GM18870 (cell line): ENCODE measurements around the gene CD96.
A peak's percentile ranks its signal among the peaks of the same experiment; 100 is the strongest.
"Not testable (repeated sequence)": the region's sequence is repeated elsewhere in the genome, so short reads cannot be mapped to it uniquely, and the experiment has no call there.

Source experiments
- ATAC-seq: cut with Tn5 transposase; IDR thresholded peaks from one replicate; pipeline ENCODE4 v1.9.1; 2021; ENCODE audit warnings: moderate library complexity; ENCODE audit not compliant: unreplicated experiment

CD96 gene, protein sequence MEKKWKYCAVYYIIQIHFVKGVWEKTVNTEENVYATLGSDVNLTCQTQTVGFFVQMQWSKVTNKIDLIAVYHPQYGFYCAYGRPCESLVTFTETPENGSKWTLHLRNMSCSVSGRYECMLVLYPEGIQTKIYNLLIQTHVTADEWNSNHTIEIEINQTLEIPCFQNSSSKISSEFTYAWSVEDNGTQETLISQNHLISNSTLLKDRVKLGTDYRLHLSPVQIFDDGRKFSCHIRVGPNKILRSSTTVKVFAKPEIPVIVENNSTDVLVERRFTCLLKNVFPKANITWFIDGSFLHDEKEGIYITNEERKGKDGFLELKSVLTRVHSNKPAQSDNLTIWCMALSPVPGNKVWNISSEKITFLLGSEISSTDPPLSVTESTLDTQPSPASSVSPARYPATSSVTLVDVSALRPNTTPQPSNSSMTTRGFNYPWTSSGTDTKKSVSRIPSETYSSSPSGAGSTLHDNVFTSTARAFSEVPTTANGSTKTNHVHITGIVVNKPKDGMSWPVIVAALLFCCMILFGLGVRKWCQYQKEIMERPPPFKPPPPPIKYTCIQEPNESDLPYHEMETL

DNA sequence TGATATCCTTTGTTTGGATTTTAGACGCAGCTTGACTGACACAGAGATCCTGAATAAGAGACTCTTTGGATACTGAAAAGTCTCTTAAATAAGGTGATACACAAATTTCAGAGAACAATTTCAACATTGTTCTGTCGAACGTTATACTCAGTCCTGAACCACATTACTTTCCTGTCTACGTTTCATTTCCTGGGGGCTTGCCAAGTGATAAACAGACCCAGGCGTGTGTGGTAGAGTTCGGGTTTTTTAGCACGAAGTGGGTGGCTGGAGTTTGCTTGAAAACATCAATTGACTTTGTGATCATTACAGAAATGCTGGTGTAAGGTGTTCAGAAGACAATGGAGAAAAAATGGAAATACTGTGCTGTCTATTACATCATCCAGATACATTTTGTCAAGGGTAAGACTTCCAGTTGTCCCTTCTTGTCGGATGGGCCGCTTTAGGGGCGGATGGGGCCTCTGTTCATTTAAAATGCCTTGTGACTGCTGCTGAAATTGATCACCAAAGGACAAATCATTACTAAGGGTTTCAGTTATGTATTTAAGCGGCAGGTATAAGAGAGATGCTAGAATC lies at the start of gene CD96:
TSS of gene CD96 (plus strand) at position 287 of the 573 bp plus-strand sequence. CDS start at position 339, 52 bp downstream.
- peak; percentile 36 for ATAC-seq

DNA sequence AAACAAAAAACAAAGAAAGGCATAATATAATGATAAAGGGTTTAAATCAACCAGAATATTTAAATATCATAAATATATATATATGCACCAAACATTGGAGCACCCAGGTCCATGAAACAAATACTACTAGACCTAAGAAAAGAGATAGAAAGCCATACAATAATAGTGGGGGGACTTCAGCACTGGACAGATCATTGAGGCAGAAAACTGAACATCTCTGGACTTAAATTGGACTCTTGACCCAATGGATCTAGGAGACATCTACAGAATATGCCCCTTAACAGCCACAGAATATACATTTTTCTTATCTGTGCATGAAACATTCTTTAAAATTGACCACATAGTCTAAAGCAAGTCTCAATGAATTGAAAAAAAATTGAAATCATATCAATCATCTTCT lies 48.7 kb upstream of the CD96 start:
- ATAC-seq: no peak

DNA sequence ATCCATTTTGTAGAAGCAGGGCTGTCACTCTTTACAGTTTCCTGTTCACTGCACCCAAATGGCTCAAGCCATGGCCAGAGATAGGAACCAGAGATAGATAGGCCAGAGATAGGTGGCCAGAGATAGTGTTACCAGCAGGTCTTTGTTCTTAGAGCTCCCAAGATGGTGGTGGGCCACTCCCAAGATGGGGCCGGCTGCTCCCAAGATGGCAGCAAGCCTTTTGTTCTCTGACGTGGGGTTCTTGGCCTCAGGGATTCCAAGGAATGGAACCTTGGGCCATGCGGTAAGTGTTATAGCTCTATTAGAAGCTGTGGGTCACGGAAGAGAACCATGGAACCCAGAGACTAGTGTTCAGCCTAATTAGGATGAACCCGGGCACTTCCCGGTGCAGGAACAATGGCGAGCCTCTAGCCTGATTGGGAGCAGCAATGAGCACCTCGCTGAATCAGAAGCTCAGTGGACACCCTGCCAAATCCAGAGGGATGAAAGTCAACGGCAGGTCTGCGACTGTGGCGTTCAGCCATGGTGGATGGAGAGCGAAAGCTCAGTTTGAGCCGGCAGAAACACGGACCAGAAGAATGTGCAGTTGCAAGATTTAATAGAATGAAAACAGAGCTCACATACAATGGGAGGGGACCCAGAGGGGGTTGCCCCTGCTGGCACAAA lies 45.0 kb upstream of the CD96 start:
- no peak for ATAC-seq

DNA sequence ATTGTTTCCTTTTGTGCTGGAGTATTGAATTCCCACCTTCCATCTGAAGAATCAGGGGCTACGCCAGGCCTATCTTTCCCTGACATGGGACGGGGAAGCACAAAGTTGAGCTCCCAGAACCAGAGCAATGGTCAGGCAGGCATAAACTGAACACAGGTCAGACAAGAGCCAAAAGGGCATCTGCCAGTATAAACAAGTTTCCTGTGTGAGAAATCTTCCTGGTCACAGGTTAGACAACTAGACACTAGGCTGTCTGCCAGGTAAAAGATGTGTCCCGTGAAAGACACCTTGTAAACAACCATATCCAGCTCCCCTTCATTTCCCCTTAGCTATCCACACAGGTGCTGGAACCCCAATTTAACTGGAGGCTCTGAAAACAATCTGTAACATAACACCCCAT lies 44.0 kb upstream of the CD96 start:
- no peak for ATAC-seq

DNA sequence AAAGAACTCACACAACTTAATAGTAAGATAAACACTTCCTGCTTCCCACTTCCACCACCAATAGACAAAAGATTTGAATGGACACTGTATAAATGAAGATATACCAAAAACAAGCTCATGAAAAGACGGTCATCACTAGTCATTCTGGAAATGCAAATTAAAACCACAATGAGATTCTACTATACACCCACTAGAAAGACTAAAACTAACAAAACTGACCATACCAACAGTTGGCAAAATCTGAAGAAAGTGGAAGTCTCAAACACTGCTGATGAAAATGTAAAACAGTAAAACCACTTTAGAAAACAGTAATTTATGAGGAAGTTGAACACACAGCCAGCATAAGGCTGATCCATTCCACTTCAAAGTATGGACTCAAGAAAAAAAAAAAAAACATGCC lies 35.6 kb upstream of the CD96 start:
- peak; percentile 90 for ATAC-seq

DNA sequence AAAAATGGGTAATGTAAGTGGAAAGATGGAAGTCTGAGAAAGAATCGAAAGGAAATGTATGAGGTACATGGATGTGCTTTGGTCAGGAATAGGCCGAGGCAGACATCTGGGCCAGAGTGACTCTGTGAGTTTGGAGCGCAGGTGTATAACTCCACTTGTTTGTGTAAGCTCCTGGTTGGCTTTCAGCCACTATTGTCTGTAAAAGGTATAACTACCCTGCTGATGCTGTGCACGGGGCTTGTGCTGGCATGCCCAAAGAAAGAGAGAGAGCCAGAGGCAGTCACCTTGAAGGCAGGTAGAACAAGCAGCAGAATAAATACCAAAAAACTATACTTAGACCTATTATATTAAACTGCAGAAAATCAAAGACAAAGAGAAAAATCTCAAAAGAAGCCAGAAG lies 32.7 kb upstream of the CD96 start:
- no peak for ATAC-seq

DNA sequence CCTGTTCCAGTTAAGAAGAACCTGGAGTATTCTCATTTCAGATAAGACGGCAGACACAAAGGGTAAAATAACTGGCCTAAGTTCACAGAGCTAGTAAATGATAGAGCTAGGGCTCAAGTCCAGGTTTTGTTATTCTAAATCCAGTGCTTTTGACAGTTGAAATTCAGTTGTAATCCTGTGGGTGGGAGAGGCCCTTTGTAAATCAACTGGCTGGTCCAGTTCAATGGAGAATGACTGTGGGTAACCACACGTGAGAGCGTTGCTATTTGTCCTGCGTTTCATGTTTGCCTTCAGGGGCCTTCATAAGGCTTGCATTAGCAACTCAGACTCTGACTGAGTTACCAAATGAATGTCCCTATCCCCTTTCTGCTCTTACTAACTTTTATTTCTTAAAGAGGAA lies 24.2 kb upstream of the CD96 start:
- no peak for ATAC-seq

DNA sequence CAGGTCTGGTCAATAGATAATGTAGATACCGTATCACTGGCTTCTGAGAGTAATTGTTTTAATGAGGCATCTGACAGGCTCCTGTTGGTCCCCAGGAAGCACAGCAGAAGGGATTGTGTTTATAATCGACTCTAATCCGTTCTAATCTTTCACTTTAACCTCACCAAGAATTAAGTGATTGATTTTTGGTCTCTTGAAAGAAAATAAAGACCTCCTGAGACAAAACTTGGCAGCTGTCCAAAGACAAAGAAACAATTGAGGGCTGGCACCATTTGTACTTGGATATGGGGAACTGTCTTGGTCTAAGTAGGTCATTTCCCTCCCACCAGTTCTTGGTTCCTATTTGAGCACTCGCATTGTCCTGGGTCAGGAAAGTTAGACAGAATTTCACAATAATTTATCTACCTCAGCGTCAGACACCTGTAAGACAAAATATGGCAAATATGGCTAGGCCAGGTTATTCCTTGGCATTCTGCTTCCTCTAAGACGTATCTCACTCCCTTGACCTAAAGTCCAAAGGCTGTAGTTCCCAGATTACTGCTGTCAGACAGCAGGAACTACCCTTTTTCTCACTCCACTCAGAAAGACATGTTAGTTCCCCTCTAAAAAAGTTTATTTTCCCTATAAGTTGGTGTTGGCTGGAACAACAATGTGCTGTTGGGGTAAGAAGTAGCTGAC lies 22.7 kb upstream of the CD96 start:
- no peak for ATAC-seq

DNA sequence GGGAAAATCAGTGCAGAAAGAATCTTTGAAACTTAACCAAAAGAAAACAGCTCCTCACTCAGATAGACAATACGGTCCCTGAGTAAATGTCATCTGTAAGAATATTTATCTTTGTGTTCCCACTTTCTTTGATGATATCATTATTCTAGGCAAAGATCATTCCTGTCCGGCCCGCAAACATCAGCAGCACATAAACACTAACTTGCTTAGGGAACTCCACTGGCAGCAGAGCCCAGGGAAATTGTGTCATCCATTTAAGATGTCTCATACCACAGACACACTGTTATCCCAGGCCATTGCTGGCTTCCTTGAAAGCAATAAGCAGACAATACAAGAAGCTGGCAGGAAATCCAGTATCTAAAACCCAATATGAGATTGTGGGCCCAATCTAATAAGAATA lies 20.1 kb upstream of the CD96 start:
- no peak for ATAC-seq

DNA sequence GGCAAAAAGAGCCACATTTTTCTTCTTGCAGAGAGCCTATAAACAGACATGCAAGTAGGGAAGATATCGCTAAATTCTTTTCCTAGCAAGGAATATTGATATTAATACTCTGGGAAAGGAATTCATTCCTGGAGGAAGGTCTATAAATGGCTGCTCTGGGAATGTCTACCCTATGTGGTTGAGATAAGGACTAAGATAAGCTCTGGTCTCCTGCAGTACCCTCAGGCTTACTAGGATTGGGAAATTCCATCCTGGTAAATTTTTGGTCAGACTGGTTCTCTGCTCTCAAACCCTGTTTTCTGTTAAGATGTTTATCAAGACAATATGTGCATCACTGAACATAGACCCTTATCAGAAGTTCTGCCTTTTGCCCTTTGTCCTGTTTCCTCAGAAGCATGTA lies 17.5 kb upstream of the CD96 start:
- ATAC-seq: not testable (repeated sequence)

DNA sequence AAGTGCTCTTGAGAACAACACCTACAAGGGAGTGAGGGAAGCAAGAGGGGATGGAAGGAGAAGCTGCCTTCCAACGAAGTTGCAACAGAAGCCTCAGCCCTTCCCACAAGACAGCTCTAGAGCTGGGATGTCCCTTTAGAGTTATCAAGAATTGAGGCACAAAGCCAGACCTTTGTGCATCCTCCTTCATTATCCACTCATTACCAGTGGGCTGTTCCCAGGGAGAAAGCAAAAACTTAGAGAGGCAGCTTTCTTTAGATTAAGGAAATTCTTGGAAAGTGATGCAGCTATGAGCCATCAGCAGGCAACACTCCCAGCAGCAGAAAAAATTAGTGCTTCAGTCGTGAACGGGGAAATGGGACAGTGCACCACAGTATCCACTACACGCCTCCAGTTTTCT lies 10.6 kb upstream of the CD96 start:
- ATAC-seq: no peak

DNA sequence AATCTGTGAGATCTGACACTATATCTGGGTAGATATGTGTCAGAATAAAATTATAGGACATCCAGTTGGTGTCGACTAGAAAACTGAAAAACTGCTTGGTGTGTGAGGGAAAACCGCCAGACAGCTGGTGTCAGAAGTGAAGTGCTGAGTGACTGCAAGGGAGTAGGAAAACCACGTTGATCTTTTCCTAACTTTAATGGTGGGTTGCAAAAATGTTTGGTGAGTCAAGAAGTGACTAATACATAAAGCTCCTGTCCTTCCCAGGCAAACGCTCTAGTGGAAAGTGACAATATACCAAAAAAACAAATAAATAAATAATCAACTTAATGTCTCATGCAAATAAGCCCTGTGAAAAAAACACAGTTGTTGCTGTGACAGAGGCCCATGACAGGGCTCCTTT lies 7.3 kb upstream of the CD96 start:
- no peak for ATAC-seq

DNA sequence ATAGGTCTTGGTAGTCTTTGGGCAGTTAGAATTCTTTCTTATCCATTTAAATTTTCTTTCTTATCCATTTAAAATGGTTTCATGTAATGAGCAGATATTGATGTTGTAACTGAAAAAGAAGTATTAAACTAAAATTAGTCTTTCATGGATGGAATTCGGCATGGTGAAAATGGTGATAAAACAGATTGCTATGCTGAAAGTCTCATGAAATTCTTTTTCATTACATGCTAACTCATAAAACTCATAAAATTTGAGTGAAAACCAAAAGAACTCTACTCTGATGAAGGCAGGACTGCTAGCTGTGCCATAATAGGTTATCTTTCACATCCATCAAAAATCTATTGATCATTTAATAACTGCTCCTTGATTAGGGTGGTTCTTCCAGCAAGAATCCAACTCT lies 3.9 kb upstream of the CD96 start:
- no peak for ATAC-seq

DNA sequence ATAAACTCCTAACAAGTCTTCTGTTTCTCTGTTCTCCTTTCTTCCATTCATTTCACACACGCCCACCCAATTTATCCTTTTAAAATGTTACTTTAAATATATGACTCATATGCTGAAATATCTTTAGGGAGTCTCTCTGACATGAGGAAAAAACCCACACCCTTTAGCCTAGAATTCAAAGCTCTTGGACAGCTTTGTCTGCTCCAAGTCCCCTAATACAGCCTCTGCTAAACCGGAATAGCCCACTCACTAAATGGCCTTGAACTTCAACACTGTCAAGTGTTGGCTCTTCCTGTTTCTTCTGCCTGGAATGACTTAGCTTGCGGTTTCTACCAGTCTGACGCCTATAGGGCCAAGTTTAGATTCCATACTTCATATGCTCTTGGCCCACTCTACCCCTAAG lies 3.3 kb upstream of the CD96 start:
- peak; percentile 59 for ATAC-seq

DNA sequence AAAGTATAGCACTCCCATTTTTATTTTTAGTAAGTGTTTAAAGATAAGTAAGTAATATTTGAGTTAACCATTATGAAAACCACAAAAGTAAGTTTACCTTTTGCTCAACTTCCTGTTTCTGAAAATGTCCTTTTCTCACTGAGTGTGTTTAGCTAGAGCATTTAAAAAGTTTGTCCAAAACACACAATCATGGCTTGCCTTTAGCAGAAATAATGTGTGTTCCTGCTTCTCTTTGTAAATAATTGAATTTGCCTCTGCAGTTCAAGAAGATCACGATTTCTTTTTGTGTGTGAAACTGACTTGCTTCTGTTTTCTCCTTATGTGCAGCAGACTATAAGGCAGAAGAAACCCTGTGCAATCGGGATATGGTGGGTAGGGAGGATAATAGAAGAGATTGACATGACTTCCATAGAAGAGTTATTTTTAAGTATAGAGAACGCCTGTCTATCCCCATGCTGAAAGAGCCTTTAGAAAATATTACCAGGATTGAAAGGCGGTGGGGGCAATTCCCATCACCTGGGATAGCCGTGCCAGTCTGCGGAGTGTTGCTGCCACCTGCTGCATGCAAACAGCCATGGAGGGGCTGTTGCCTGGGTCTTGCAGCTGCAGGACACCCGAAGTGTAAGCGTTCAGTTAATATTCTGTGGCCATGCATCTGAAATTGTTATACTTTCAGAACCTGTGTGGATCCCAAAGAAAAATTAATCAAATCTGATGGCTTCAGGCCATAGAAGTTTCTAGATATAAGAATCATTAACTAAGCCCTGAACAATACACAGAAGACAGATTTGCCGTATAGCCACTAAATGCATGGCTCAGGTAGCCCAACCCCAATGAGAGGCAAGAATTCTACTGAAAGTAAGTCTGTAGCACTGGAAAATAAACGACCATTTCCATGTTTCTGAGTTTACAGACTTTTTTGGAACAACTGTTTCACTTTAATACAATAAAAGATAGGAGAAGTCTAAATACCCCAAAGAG lies 2.4 kb upstream of the CD96 start:
- ATAC-seq: peak; percentile 49

DNA sequence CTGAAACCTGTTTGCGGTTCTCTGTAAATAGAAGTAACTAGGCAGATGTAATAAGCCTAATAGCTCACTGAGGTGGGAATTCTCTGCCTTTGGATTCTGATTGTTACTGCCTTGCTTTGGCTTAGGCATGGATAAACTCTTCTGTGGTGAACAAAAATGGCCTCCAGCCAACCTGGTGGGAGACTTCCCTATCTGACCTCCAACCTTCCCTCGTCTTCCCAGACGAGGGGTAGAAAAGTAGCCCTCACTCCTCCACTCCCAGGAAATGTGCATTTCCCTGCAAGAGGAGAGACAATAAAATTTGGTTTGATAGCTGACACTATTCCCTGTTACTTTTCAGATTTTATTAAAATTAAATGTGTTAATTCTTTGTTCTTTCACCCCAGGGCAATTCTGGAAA lies 606 bp upstream of the CD96 start:
- ATAC-seq: no peak

DNA sequence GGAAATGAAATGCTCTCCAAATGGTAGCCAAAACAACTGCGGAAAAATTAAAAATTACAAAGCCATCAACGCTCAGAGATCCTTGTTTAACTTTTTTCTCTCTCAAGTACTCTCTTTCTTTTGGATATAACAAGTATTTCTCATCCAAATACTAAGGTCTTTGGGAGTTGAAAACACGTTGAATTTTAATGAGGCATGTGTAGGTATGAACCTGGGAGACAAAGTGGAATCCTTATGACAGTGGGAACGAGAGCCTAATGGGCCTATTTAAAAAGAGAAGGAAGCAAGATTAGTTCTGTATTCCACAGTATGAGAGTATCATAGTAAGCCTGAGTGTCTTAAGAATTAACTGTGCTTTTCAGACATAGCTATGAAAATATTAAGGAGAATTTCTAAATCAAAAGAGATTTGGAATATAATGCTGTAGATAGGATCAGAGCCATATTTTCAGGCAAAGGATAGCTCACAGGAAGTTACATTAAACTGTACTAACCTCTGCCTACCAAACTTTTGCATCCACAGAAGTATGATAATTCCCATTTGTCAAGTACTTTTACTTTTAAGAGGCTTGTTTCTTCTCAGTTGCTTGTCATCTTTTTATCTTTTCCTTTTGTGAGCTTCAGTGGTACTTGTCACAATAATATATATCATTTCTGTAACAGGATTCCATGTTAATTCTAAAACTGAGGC lies 759 bp downstream of the CD96 start:
- no peak for ATAC-seq

DNA sequence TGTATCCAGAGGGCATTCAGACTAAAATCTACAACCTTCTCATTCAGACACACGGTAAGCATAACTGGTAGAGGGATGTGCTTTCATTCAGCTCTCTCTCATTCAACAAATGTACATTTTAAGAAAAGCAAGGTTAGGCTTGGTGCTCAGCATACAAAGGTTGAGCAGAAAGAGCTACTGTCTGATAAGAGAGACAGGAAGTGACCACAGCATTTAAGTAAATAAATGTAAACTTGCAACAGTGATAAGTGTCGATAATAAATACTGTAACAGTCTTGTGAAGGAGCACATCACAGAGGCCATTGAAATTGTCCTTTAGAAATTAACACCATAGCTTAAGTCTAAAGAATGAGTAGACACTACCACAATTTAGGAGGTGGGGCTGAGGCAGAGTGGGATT lies 3.4 kb downstream of the CD96 start:
- ATAC-seq: no peak

DNA sequence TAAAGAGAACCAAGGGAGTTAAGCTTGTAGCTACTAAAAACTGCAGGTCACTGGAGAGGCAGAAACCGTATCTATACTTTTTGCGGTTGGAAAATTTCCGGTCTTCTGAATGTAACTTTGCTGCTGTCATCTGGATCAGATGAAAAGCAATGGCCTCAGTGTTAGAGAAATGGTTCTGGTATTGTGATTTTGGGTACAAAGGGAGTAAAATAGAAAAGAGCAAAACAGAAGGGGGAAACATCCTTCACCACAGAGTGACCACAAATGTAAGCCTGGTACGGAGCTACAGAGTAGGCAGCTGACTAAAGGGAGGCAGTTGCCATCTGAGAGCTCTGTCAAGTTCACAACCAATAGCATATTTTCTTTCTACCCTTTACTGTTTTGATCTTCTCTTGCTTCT lies 5.6 kb downstream of the CD96 start:
- peak; percentile 87 for ATAC-seq

DNA sequence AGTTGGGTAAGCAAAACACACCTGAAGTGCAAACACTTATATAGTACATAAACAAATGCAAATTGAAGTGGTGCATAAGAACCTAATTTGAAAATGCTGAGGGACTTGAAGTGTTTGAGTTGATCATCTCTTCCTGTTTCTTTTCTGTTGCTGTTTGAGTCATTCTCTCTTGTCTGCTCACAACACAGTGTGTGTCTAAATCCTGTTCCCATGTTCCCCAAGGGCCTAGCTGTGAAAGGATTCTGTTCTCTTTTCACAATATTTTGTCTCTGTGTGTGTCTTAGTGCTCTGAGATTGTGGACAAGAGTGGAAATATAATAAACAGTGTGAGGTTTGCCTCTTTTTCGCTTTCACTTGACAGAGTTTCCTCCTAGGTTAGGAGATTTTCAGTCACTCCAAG lies 6.1 kb downstream of the CD96 start:
- peak; percentile 54 for ATAC-seq
